ENCODE measurements around the gene ABHD8.

The ABHD8 gene

GRCh38 chr19:17286752-17287151, 16.5 kb downstream of the ABHD8 start:
- TF ChIP-seq GATA3 (IDR thresholded peaks at IDR 0.05; ENCODE audit: low read depth, low read length) (no peak), GATA2 (IDR thresholded peaks at IDR 0.05; ENCODE audit: low read depth, low read length) (no peak)

GRCh38 chr19:17286263-17286662, 17.0 kb downstream of the ABHD8 start:
- TF ChIP-seq GATA2 (IDR thresholded peaks at IDR 0.05; ENCODE audit: low read depth, low read length) (no peak), GATA3 (IDR thresholded peaks at IDR 0.05; ENCODE audit: low read depth, low read length) (no peak)

- TF ChIP-seq GATA2 (IDR thresholded peaks at IDR 0.05; ENCODE audit: low read depth, low read length) (no peak), GATA3 (IDR thresholded peaks at IDR 0.05; ENCODE audit: low read depth, low read length) (no peak)
Measured at GRCh38 chr19:17285415-17286135, 17.6 kb downstream of the ABHD8 start.

GRCh38 chr19:17283504-17283996, 19.7 kb downstream of the ABHD8 start:
- TF ChIP-seq GATA2 (IDR thresholded peaks at IDR 0.05; ENCODE audit: low read depth, low read length), result no peak
- TF ChIP-seq GATA3 (IDR thresholded peaks at IDR 0.05; ENCODE audit: low read depth, low read length), result no peak

GRCh38 chr19:17282488-17283125, 20.6 kb downstream of the ABHD8 start:
- TF ChIP-seq GATA3 (IDR thresholded peaks at IDR 0.05; ENCODE audit: low read depth, low read length), result no peak
- TF ChIP-seq GATA2 (IDR thresholded peaks at IDR 0.05; ENCODE audit: low read depth, low read length), result no peak

- TF ChIP-seq GATA3 (IDR thresholded peaks at IDR 0.05; ENCODE audit: low read depth, low read length) (no peak), GATA2 (IDR thresholded peaks at IDR 0.05; ENCODE audit: low read depth, low read length) (no peak)
Measured at GRCh38 chr19:17281391-17282304, 21.6 kb downstream of the ABHD8 start, which contains the start of gene ANKLE1. ANKLE1 (plus strand) TSS chr19:17281901; CDS start chr19:17281921, 20 bp downstream.

- TF ChIP-seq GATA3 (IDR thresholded peaks at IDR 0.05; ENCODE audit: low read depth, low read length), result no peak
- no peak for TF ChIP-seq GATA2 (IDR thresholded peaks at IDR 0.05; ENCODE audit: low read depth, low read length)
Measured at GRCh38 chr19:17279436-17279835, 23.8 kb downstream of the ABHD8 start.

GRCh38 chr19:17275441-17276175, 27.6 kb downstream of the ABHD8 start:
- no peak for TF ChIP-seq GATA2 (IDR thresholded peaks at IDR 0.05; ENCODE audit: low read depth, low read length)
- no peak for TF ChIP-seq GATA3 (IDR thresholded peaks at IDR 0.05; ENCODE audit: low read depth, low read length)

GRCh38 chr19:17268754-17269153, 34.5 kb downstream of the ABHD8 start:
- no peak for TF ChIP-seq GATA2 (IDR thresholded peaks at IDR 0.05; ENCODE audit: low read depth, low read length)
- no peak for TF ChIP-seq GATA3 (IDR thresholded peaks at IDR 0.05; ENCODE audit: low read depth, low read length)

- TF ChIP-seq GATA3 (IDR thresholded peaks at IDR 0.05; ENCODE audit: low read depth, low read length), result no peak
- TF ChIP-seq GATA2 (IDR thresholded peaks at IDR 0.05; ENCODE audit: low read depth, low read length), result no peak
Measured at GRCh38 chr19:17266975-17267788, 36.0 kb downstream of the ABHD8 start, which contains the start of gene BABAM1. BABAM1 (plus strand) TSS chr19:17267443; CDS start chr19:17268807, 1,364 bp downstream.

GRCh38 chr19:17266589-17266974, 36.6 kb downstream of the ABHD8 start:
- TF ChIP-seq GATA3 (IDR thresholded peaks at IDR 0.05; ENCODE audit: low read depth, low read length) (no peak), GATA2 (IDR thresholded peaks at IDR 0.05; ENCODE audit: low read depth, low read length) (no peak)

GRCh38 chr19:17266026-17266425, 37.2 kb downstream of the ABHD8 start:
- no peak for TF ChIP-seq GATA2 (IDR thresholded peaks at IDR 0.05; ENCODE audit: low read depth, low read length)
- no peak for TF ChIP-seq GATA3 (IDR thresholded peaks at IDR 0.05; ENCODE audit: low read depth, low read length)

GRCh38 chr19:17264641-17264979, 38.6 kb downstream of the ABHD8 start, which contains the start of gene USHBP1:
USHBP1 (minus strand) TSS chr19:17264745; CDS start chr19:17264299, 446 bp downstream.
- TF ChIP-seq GATA3 (IDR thresholded peaks at IDR 0.05; ENCODE audit: low read depth, low read length) (no peak), GATA2 (IDR thresholded peaks at IDR 0.05; ENCODE audit: low read depth, low read length) (no peak)

Data from SH-SY5Y (cell line).